ENCODE results near the gene ALDOB.
A peak's percentile ranks its signal among the peaks of the same experiment; 100 is the strongest.

DNA sequence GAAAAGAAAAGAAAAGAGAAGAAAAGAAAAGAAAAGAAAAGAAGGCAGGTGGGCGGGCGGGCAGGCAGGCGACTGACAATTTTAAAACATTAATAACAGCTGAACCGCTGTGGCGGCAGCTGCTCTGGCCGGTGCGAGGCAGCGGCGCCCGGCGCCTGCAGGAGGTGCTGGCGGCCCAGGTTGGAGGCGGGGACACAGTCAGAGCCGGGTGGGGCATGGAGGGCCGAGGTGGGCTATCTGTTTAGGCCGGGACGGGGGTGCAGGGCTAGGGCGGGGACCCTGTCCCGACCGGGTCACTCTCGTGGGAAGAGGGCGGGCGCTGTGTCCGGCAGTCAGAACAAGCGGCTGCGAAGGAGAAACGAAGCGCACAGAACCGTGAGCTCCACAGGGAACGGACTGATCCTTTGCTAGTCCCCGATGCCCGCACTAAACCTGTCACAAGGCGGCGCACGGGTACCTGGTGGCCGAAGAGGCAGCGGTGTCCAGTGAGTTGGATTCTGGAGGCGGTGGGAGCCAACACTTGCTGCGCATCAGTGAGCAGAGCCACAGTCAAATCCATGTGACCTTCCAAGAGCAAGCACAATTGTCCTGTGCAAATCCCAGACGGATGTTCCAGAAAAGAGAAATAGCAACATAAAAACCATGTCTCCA is 13.6 kb upstream of the ALDOB start:
- TF ChIP-seq POLR2A (IDR thresholded peaks at IDR 0.05), result no peak
- TF ChIP-seq, protein P1, sequence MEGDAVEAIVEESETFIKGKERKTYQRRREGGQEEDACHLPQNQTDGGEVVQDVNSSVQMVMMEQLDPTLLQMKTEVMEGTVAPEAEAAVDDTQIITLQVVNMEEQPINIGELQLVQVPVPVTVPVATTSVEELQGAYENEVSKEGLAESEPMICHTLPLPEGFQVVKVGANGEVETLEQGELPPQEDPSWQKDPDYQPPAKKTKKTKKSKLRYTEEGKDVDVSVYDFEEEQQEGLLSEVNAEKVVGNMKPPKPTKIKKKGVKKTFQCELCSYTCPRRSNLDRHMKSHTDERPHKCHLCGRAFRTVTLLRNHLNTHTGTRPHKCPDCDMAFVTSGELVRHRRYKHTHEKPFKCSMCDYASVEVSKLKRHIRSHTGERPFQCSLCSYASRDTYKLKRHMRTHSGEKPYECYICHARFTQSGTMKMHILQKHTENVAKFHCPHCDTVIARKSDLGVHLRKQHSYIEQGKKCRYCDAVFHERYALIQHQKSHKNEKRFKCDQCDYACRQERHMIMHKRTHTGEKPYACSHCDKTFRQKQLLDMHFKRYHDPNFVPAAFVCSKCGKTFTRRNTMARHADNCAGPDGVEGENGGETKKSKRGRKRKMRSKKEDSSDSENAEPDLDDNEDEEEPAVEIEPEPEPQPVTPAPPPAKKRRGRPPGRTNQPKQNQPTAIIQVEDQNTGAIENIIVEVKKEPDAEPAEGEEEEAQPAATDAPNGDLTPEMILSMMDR (IDR thresholded peaks at IDR 0.05), result peak; percentile 45 to 71 (median 60)

Measured in esophagus squamous epithelium (tissue), 4 donors.